Neuronal stem cell (in vitro differentiated cells): ENCODE measurements around the gene SHISA9.

Source experiments
- DNase-seq: peaks from one replicate; pipeline ENCODE4 v3.0.0-alpha.2; 2013; ENCODE audit warnings: low spot score
- H2AFZ ChIP-seq: one replicate; pipeline ENCODE4 v1.6.1; 2013; ENCODE audit warnings: mild to moderate bottlenecking, low read length, inconsistent platforms
- H2AK5ac ChIP-seq: 2 replicates; pipeline ENCODE4 v1.6.1; 2013; ENCODE audit warnings: low read depth, mild to moderate bottlenecking, inconsistent platforms, low read length, moderate library complexity, mixed read lengths
- H2BK120ac ChIP-seq: 2 replicates; pipeline ENCODE4 v1.6.1; 2013; ENCODE audit warnings: low read depth, mild to moderate bottlenecking, inconsistent platforms, low read length, moderate library complexity, mixed read lengths
- H2BK12ac ChIP-seq: one replicate; pipeline ENCODE4 v1.6.1; 2013; ENCODE audit warnings: low read length, inconsistent platforms
- H2BK15ac ChIP-seq: 2 replicates; pipeline ENCODE4 v1.6.1; 2013; ENCODE audit warnings: mild to moderate bottlenecking, low read length, inconsistent platforms, mixed read lengths
- H2BK5ac ChIP-seq: one replicate; pipeline ENCODE4 v1.6.1; 2013; ENCODE audit warnings: inconsistent platforms, mild to moderate bottlenecking, low read length, moderate library complexity
- H3K14ac ChIP-seq: one replicate; pipeline ENCODE4 v1.6.1; 2013; ENCODE audit warnings: low read length, inconsistent platforms
- H3K18ac ChIP-seq: 2 replicates; pipeline ENCODE4 v1.6.1; 2013; ENCODE audit warnings: low read length, inconsistent platforms
- H3K23ac ChIP-seq: 2 replicates; pipeline ENCODE4 v1.6.1; 2013; ENCODE audit warnings: low read depth, mild to moderate bottlenecking, mixed read lengths, low read length, inconsistent platforms; ENCODE audit not compliant: poor library complexity
- H3K27ac ChIP-seq: replicated peaks from 3 replicates; pipeline ENCODE4 v1.5.1; 2013; ENCODE audit warnings: low read length, inconsistent platforms
- H3K27me3 ChIP-seq, 3 experiments: 2 replicates each; pipeline ENCODE4 v1.6.1; 2013; ENCODE audit warnings: low read length in 3 of 3, mild to moderate bottlenecking in 2 of 3, inconsistent platforms in 1 of 3, low read depth in 1 of 3, mixed read lengths in 1 of 3, moderate library complexity in 1 of 3; ENCODE audit not compliant: control insufficient read depth in 3 of 3, insufficient read depth in 3 of 3
- H3K36me3 ChIP-seq, 2 donors: replicated peaks in 1 of 2; 2 replicates each; pipeline ENCODE4 v1.6.1; 2013; ENCODE audit warnings: low read length in 2 of 2; ENCODE audit not compliant: control insufficient read depth in 2 of 2, insufficient read depth in 2 of 2
- H3K4ac ChIP-seq: 2 replicates; pipeline ENCODE4 v1.6.1; 2013; ENCODE audit warnings: inconsistent platforms, mild to moderate bottlenecking, low read length, moderate library complexity
- H3K4me1 ChIP-seq, 2 donors: 1 replicate in 1 of 2; 2 replicates in 1 of 2; pipeline ENCODE4 v1.6.1; 2013; ENCODE audit warnings: low read length in 2 of 2, low read depth in 1 of 2; ENCODE audit not compliant: control insufficient read depth in 2 of 2, insufficient read depth in 1 of 2
- H3K4me2 ChIP-seq: one replicate; pipeline ENCODE4 v1.6.1; 2013; ENCODE audit warnings: mild to moderate bottlenecking, low read length, inconsistent platforms; ENCODE audit not compliant: insufficient read depth, poor library complexity, severe bottlenecking
- H3K4me3 ChIP-seq, 2 donors: 2 replicates each; pipeline ENCODE4 v1.5.1; 2013; ENCODE audit warnings: low read length in 2 of 2, mild to moderate bottlenecking in 2 of 2, inconsistent platforms in 1 of 2, moderate library complexity in 1 of 2
- H3K79me1 ChIP-seq: one replicate; pipeline ENCODE4 v1.6.1; 2013; ENCODE audit warnings: low read depth, mild to moderate bottlenecking, inconsistent platforms, low read length, moderate library complexity
- H3K9ac ChIP-seq: one replicate; pipeline ENCODE4 v1.6.1; 2013; ENCODE audit warnings: mild to moderate bottlenecking, low read depth, low read length, inconsistent platforms; ENCODE audit not compliant: poor library complexity
- H3K9me3 ChIP-seq, 2 donors: replicated peaks in 1 of 2; 2 replicates each; pipeline versions ENCODE3 to v1.6.1; 2013; ENCODE audit warnings: low read length in 2 of 2, mild to moderate bottlenecking in 2 of 2, inconsistent platforms in 1 of 2, low read depth in 1 of 2, mixed read lengths in 1 of 2, moderate library complexity in 1 of 2; ENCODE audit not compliant: control insufficient read depth in 2 of 2, insufficient read depth in 1 of 2
- H4K8ac ChIP-seq: one replicate; pipeline ENCODE4 v1.6.1; 2013; ENCODE audit warnings: low read depth, mild to moderate bottlenecking, inconsistent platforms, low read length, moderate library complexity
- H4K91ac ChIP-seq: one replicate; pipeline ENCODE4 v1.6.1; 2013; ENCODE audit warnings: low read length, low read depth, mild to moderate bottlenecking, inconsistent platforms; ENCODE audit not compliant: poor library complexity
- WGBS, 2 donors: extraction: QIAGEN DNeasy Blood & Tissue Kit; methylation state at CpG; one replicate each; pipeline ENCODE4 v1.1.7; 2013; ENCODE audit warnings: missing lambda C conversion rate in 2 of 2, mixed read lengths in 1 of 2; ENCODE audit not compliant: insufficient read length in 2 of 2, insufficient replicate concordance in 1 of 2; ENCODE audit errors: extremely low coverage in 2 of 2; 5-methylcytosine and 5-hydroxymethylcytosine counted together

Gene SHISA9

DNA sequence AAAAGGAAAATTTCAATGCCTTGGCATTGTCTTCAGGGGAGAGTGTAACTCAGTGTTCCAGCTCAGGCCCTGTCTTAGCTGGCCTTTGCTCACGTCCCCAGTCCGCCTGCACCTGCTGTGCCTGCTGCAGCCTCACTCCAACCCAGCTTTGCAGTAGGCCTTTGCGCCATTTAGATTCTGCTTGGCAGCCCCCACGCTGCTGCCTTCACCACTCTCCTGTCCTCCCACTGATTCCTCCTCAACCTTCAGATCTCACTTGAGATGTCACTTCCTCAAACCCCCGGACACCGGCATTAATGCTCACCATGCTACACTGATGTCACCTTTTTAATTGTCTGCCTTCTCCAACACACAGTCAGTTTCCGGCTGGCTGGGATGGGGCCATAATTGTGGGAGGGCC, 166.2 kb downstream of the SHISA9 start:
- Histone ChIP-seq H3K27me3 (no peaks in the 10 kb centered on the region), H3K14ac (no peak overlapping the region), H3K4me1 (peaks cover 0 to 17% of the 10 kb centered on the region in 2 donors), H2AK5ac (peak overlapping the region; percentile 77), H4K91ac (no peak overlapping the region), H3K4me2 (no peak overlapping the region), H2AFZ (no peak overlapping the region), H2BK120ac (no peak overlapping the region), H4K8ac (no peak overlapping the region), H3K9ac (no peak overlapping the region), H3K79me1 (no peaks in the 10 kb centered on the region), H3K27ac (no peak overlapping the region), H3K9me3 (no peaks in the 10 kb centered on the region), H2BK12ac (no peak overlapping the region), H3K4me3 (no peak overlapping the region), H2BK5ac (no peak overlapping the region), H3K36me3 (no peaks in the 10 kb centered on the region), H2BK15ac (no peak overlapping the region), H3K23ac (no peak overlapping the region), H3K4ac (no peak overlapping the region), H3K18ac (no peak overlapping the region)
- no peak for DNase-seq
- no CpG with 5 or more reads among the region's 7 CpGs for WGBS, 2 donors

DNA sequence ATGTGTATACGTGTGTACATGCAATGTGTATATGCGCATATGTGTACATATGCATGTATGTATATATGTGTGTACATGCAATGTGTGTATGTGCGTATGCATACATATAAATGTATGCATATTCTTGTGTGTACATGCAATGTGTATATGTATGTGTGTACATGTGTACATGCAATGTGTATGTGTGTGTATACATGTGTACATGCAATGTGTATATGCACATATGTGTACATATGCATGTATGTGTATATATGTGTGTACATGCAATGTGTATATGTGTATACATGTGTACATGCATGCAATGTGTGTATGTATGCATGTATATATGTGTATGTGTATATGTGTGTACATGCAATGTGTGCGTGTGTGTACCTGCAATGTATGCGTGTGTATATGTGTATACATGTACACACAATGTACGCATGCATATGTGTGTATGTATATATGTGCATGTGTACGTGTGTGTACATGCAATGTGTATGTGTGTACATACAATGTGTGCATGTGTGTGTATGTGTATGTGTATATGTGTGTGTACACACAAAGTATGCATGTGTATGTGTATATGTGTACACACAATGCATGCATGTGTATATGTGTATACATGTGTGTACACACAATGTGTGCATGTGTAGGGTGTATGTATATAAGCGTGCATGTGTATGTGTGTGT, 167.7 kb downstream of the SHISA9 start:
- no peak overlapping the region for H2BK120ac ChIP-seq
- H2AK5ac ChIP-seq = no peak overlapping the region
- WGBS, 2 donors = no CpG with 5 or more reads among the region's 8 CpGs
- no peaks in the 10 kb centered on the region for H3K79me1 ChIP-seq
- no peak overlapping the region for H3K18ac ChIP-seq
- H3K23ac ChIP-seq = no peak overlapping the region
- H4K91ac ChIP-seq = peak overlapping the region; percentile 76
- H4K8ac ChIP-seq = no peak overlapping the region
- H2BK5ac ChIP-seq = no peak overlapping the region
- H3K4me1 ChIP-seq = peaks cover 0 to 17% of the 10 kb centered on the region in 2 donors
- no peak for DNase-seq
- H3K27ac ChIP-seq = peak overlapping the region; percentile 86
- H3K4me2 ChIP-seq = no peak overlapping the region
- H3K4me3 ChIP-seq = no peak overlapping the region
- H2BK12ac ChIP-seq = no peak overlapping the region
- H3K14ac ChIP-seq = no peak overlapping the region
- no peak overlapping the region for H2BK15ac ChIP-seq
- peak overlapping the region; percentile 6 for H3K9ac ChIP-seq
- H3K9me3 ChIP-seq = no peaks in the 10 kb centered on the region
- H2AFZ ChIP-seq = no peak overlapping the region
- peak overlapping the region; percentile 2 for H3K4ac ChIP-seq
- no peaks in the 10 kb centered on the region for H3K36me3 ChIP-seq
- no peaks in the 10 kb centered on the region for H3K27me3 ChIP-seq

DNA sequence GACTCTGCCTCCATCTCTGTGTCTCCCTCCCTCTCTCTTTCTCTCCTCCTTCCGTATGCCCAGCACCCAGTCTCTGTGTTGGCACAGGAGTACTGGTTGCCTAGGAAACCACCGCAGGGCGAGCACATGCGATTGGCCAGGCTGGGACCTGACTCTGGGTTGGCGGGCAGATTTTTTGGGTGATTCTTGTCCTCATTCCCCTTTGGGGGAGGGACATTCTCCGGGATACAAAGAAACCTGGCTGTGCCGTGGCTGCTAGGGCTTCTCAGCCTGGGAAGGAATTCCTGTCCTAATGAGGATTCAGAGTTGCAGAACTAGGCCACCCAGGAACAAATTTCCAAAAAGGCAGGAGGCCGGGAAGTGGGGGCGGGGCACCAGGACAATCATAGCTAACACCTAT, 168.9 kb downstream of the SHISA9 start:
- Histone ChIP-seq H3K36me3 (no peaks in the 10 kb centered on the region), H3K4ac (no peak overlapping the region), H2AFZ (no peak overlapping the region), H2BK15ac (no peak overlapping the region), H4K91ac (no peak overlapping the region), H3K9ac (no peak overlapping the region), H3K14ac (no peak overlapping the region), H3K79me1 (no peaks in the 10 kb centered on the region), H2BK5ac (no peak overlapping the region), H3K27ac (peak overlapping the region; percentile 86), H2AK5ac (no peak overlapping the region), H3K27me3 (no peaks in the 10 kb centered on the region), H3K9me3 (no peaks in the 10 kb centered on the region), H2BK12ac (no peak overlapping the region), H3K18ac (no peak overlapping the region), H3K4me3 (no peak overlapping the region), H3K4me2 (no peak overlapping the region), H3K4me1 (peaks cover 0 to 17% of the 10 kb centered on the region in 2 donors), H4K8ac (no peak overlapping the region), H3K23ac (no peak overlapping the region), H2BK120ac (no peak overlapping the region)
- DNase-seq = peak; percentile 88
- no CpG with 5 or more reads among the region's 9 CpGs for whole genome bisulfite sequencing, 2 donors

DNA sequence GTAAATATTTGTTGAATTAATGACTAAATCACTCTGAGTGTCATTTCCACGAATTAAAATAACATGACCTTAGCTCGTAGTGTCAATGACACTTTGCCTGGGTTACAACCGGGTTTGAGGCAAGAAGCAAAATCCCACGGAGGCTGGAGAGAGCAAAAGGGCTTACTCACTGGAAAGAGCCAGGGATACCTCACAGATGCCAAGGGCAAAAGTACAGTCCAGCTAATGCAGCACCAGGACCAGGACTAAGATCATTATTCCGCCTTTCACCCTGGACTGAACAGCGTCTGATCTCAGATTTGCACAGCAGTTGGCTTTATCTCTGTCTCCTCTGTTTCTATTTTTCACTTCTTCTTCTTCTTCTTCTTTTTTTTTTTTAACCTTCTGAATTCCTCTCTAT, 175.5 kb downstream of the SHISA9 start:
- Histone ChIP-seq H3K4me1 (peaks cover 0 to 4% of the 10 kb centered on the region in 2 donors), H4K8ac (no peak overlapping the region), H3K18ac (no peak overlapping the region), H2BK15ac (no peak overlapping the region), H3K36me3 (no peaks in the 10 kb centered on the region), H2AFZ (no peak overlapping the region), H3K4me2 (no peak overlapping the region), H2AK5ac (no peak overlapping the region), H3K14ac (no peak overlapping the region), H2BK12ac (no peak overlapping the region), H3K4me3 (no peak overlapping the region), H3K79me1 (no peaks in the 10 kb centered on the region), H3K4ac (no peak overlapping the region), H3K9ac (no peak overlapping the region), H3K23ac (no peak overlapping the region), H2BK5ac (no peak overlapping the region), H3K27ac (no peak overlapping the region), H2BK120ac (no peak overlapping the region), H4K91ac (no peak overlapping the region), H3K27me3 (no peaks in the 10 kb centered on the region), H3K9me3 (no peaks in the 10 kb centered on the region)
- no CpG with 5 or more reads among the region's 6 CpGs for WGBS, 2 donors
- DNase-seq = no peak
